ENCODE data around the gene MTA3.

MTA3 gene

DNA sequence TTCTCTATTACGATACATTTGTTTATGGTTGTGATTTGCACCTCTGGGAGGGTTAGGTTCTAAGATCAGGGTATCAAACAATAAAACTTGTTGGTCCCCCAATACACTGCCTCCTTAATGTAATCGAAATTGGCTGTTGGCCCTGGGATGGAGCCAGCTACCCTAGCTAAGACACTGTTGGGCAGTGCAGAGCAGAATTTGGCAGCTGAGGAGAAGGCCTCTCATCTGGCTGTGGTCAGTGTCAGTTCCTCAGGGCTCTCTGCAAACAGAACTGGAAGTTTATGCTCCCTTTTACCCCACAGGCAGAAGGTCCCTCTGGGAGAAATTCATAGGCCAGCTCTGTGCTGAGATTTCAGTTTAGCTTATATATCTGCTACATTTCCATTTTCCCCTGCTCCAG, 232.5 kb downstream of the MTA3 start:
- TF ChIP-seq MYC (IDR thresholded peaks at IDR 0.05; ENCODE audit: low read depth, low read length) (no peak), POLR2A (IDR thresholded peaks at IDR 0.05; ENCODE audit: extremely low read depth, insufficient read length) (no peak)
- TF ChIP-seq, protein P1, sequence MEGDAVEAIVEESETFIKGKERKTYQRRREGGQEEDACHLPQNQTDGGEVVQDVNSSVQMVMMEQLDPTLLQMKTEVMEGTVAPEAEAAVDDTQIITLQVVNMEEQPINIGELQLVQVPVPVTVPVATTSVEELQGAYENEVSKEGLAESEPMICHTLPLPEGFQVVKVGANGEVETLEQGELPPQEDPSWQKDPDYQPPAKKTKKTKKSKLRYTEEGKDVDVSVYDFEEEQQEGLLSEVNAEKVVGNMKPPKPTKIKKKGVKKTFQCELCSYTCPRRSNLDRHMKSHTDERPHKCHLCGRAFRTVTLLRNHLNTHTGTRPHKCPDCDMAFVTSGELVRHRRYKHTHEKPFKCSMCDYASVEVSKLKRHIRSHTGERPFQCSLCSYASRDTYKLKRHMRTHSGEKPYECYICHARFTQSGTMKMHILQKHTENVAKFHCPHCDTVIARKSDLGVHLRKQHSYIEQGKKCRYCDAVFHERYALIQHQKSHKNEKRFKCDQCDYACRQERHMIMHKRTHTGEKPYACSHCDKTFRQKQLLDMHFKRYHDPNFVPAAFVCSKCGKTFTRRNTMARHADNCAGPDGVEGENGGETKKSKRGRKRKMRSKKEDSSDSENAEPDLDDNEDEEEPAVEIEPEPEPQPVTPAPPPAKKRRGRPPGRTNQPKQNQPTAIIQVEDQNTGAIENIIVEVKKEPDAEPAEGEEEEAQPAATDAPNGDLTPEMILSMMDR (IDR thresholded peaks at IDR 0.05; ENCODE audit: low read depth, low read length): no peak
- no peak for DNase-seq (ENCODE audit: low read depth)
- H3K4me3 ChIP-seq (ENCODE audit: low read depth, low read length): no peak overlapping the region

DNA sequence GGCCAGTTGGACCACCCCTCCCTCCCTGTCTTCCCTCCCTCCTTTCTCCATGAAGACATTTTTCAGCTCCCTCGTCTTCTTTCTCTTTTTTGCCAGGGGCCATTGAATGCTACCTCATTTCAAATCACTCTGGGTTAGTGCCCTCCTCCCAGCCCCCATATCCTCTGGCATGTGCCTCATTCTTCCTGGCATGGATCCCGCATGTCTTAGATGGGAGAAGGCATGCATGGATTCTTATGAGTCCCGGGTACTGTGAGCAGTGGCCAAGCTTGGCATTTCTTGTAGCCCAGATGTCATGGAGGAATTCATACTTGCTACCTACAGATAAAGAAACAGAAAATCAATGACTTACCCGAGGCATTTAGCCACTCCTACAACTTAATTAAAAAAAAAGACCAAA, 232.9 kb downstream of the MTA3 start:
- TF ChIP-seq POLR2A (IDR thresholded peaks at IDR 0.05; ENCODE audit: extremely low read depth, insufficient read length) (no peak), MYC (IDR thresholded peaks at IDR 0.05; ENCODE audit: low read depth, low read length) (no peak)
- TF ChIP-seq, protein P2, sequence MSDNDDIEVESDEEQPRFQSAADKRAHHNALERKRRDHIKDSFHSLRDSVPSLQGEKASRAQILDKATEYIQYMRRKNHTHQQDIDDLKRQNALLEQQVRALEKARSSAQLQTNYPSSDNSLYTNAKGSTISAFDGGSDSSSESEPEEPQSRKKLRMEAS (IDR thresholded peaks at IDR 0.05; ENCODE audit: low read depth, low read length): no peak
- no peak for DNase-seq (ENCODE audit: low read depth)
- no peak overlapping the region for H3K4me3 ChIP-seq (ENCODE audit: low read depth, low read length)

DNA sequence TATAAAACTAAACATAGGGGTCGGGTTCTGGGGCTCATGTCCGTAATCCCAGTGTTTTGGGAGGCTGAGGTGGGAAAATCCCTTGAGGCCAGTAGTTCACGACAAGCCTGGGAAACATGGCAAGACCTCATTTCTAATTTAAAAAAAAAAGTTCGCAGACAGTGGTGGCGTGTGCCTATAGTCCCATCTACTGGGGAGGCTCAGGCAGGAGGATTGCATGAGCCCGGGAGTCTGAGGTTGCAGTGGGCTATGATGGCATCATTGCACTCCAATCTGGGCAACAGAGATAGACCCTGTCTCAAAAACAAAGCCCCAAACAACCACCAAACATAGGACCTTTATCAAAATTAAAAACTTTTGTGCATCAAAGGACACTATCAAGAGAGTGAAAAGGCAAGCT, 233.7 kb downstream of the MTA3 start:
- no peak overlapping the region for H3K4me3 ChIP-seq (ENCODE audit: low read depth, low read length)
- TF ChIP-seq POLR2A (IDR thresholded peaks at IDR 0.05; ENCODE audit: extremely low read depth, insufficient read length): no peak
- TF ChIP-seq, protein P2 (IDR thresholded peaks at IDR 0.05; ENCODE audit: low read depth, low read length): no peak
- TF ChIP-seq, protein P1 (IDR thresholded peaks at IDR 0.05; ENCODE audit: low read depth, low read length): no peak
- TF ChIP-seq MYC (IDR thresholded peaks at IDR 0.05; ENCODE audit: low read depth, low read length): no peak
- no peak for DNase-seq (ENCODE audit: low read depth)

DNA sequence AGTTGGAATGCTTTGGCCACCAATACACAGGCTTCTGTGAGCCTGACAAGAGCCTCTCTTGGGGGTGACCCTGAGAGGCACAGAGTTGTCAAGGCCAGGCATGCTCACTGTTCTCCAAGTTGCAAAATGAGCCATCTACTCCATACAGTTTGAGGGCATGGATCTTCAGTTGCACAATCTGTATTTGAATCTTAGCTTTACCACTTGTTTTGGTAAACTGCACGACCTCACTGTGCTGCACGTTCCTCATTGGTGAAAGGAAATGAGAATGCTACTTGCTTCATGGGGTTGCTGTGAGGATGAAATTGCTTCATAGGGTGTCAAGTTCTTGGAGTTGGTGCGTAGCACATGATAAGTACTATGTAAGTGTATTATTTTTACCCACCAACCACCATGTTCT, 235.9 kb downstream of the MTA3 start:
- no peak for TF ChIP-seq POLR2A (IDR thresholded peaks at IDR 0.05; ENCODE audit: extremely low read depth, insufficient read length)
- TF ChIP-seq MYC (IDR thresholded peaks at IDR 0.05; ENCODE audit: low read depth, low read length): peak; percentile 69
- TF ChIP-seq, protein P2 (IDR thresholded peaks at IDR 0.05; ENCODE audit: low read depth, low read length): peak; percentile 90
- no peak overlapping the region for H3K4me3 ChIP-seq (ENCODE audit: low read depth, low read length)
- peak; percentile 93 for DNase-seq (ENCODE audit: low read depth)

DNA sequence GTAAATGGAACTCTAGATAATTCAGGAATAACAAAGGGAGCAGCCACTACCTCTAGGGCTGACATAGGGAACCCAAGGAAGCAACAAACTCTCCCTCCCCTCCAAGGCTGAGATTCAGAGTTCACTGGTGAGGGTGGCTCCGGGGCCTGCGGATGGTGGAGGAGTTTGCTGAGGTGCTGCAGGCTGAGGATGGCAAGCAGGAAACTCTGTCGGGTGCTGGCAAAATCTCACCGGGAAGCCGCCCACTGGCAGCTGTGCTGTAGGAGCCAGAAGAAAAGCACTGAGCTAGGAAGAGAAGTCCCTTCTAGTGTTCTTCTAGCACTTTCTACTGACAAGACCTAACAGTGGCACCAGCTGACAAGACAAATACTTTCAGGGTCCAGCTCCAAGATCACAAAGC, 236.5 kb downstream of the MTA3 start:
- no peak for TF ChIP-seq POLR2A (IDR thresholded peaks at IDR 0.05; ENCODE audit: extremely low read depth, insufficient read length)
- TF ChIP-seq, protein P2 (IDR thresholded peaks at IDR 0.05; ENCODE audit: low read depth, low read length): no peak
- TF ChIP-seq, protein P1 (IDR thresholded peaks at IDR 0.05; ENCODE audit: low read depth, low read length): no peak
- TF ChIP-seq MYC (IDR thresholded peaks at IDR 0.05; ENCODE audit: low read depth, low read length): no peak

More for the DNA sequence above, 236.5 kb downstream of the MTA3 start:
- DNase-seq (ENCODE audit: low read depth): no peak
- H3K4me3 ChIP-seq (ENCODE audit: low read depth, low read length): no peak overlapping the region

All from NB4 (cell line).